ENCODE measurements around the gene FGFR1OP2.

FGFR1OP2 gene

DNA sequence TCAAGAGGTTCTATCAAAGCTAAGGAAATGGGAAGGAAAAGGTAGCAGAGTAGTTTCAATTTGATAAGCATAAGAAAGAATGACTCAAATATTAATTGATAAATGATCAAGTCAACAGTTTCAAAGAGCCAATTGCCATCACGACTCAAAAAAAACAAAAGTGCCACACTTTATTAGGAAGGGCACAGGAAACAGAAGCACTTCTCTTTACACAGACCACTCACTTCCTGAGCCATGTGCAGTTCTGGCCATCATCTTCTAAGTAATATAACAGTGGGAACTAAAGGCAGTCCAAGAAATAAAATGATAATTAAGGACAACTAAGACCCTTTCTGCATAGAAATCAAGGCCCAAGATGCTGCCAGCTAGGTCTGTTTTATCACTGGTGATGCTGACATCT is 62.7 kb downstream of the FGFR1OP2 start:
- in situ Hi-C loops (cut with HindIII; ENCODE audit: low sequenced_read_pairs): no loop called here

GRCh38 chr12:27001663-27002062 is 63.4 kb downstream of the FGFR1OP2 start:
- in situ Hi-C loops (cut with HindIII; ENCODE audit: low sequenced_read_pairs): no loop called here

DNA sequence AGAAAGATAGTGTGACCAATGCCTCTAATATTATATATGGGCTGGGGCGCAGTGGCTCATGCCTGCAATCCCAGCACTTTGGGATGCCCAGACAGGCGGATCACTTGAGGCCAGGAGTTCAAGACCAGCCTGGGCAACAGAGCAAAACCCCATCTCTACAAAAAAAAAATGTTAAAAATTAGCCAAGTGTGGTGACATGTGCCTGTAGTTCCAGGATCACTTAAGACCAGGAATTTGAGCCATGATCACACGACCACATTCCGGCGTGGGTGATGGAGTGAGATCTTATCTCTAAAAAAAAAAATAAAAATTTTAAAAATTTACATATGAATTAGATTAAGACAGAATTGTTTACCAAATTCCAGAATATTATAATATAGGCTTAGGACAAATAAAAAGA is 63.9 kb downstream of the FGFR1OP2 start:
- in situ Hi-C loops (cut with HindIII; ENCODE audit: low sequenced_read_pairs): no loop called here

DNA sequence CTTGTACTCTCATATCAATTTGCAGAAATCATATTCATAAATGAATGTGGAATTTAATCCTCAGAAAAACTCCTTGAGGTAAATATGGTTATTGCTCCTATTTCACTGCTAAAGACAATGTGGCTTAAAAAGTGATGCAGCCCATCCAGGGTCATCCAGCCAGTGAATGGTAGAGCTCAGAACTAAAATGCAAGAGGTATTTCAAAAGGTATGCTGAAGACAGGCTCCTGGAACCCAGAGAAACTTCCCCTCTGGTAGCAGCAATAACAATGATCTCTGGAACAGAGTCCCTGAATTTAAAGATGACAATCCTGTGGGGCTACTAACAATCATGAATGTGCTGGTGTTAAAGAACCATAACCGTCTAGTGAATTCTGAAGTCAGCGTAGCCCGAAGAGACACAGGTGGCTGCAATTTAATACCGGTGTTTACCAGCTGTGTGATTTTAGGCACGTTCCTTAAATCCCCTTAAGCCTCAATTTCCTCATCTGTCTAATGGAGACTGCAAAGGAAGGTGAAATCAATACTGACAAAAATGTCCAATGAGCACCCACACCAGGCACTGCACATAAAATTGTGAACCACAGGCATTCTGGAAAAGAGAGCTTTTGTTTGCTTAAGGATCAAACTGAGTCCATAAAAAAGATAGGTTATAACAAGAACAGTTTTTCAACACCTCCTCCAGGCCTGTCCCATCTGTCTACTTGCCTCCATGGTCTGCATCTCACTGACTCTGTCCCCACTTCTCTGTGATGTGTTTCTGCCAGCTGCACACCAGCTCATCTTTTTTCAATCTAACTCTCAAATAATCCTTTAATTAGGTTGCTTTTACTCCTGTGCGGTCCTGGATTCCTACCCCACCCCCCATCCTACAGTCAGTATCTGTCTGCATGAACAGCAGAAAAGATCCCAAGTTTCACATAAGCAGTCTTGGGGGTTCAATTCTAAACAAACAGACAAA is 65.4 kb downstream of the FGFR1OP2 start:
- in situ Hi-C loops (cut with HindIII; ENCODE audit: low sequenced_read_pairs): no loop called here

DNA sequence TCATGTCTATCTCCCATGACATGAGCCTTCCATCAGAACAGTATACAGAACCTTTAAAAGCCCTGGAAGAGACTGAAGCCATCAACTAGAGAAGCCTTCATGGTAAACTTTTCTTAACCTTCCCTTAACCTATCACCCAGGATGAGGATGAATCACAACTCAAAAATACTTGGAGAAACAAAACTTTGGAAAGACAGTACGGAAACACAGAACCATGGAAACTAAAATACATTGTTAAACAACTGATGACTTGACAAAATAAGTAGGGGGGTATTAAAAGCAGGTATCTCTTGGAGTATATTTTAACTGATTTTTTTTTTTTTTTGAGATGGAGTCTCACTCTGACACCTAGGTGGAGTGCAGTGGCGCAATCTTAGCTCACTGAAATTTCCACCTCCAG is 67.2 kb downstream of the FGFR1OP2 start:
- in situ Hi-C loops (cut with HindIII; ENCODE audit: low sequenced_read_pairs): no loop called here

DNA sequence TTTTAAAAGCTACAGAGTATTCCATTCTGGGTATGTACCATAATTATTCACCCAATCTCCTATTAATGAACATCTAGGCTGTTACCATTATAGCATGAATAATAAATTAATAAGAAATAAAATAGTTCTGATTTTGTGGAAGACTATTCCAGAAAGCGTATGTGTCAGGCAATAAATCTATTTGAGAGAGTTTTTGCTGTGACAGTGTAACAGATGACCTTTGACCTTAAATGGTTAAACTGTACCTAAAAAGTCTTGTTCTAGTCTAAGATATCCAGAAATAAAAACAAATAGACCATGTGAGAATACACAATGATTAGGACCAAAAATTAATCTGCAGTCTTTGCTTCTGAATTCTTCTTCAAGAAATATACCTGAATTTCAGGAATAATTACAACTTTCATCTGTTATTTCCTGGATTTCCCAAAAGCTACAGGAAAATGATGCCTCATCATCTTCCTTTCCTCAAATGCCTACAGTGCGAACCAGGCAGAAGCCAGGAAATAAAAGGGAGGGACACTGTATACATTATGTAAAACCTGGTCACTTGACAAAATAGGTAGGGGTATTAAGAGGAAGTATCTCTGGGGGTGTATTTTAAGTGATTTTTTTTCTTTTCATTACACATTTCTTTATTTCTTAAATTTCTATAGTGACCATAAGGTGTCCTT is 68.7 kb downstream of the FGFR1OP2 start:
- in situ Hi-C loops (cut with HindIII; ENCODE audit: low sequenced_read_pairs): no loop called here

DNA sequence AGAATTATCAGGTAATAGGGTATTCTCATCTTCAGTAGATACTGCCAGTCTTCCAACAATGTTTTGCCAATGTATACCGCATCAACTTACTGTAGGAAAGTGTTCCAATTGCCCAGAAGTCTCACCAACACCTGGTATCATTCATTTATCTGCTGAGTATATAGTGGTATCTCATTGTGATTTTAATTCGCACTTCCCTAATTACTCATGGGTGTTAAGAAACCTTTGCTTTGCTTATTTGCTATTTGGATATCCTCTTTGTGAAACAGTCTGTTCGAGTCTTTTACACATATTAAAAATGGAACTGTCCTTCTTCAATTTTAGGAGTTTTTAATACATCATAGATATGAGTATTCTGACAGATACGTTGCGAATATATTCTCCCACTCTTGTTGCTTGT is 69.8 kb downstream of the FGFR1OP2 start:
- in situ Hi-C loops (cut with HindIII; ENCODE audit: low sequenced_read_pairs): no loop called here

DNA sequence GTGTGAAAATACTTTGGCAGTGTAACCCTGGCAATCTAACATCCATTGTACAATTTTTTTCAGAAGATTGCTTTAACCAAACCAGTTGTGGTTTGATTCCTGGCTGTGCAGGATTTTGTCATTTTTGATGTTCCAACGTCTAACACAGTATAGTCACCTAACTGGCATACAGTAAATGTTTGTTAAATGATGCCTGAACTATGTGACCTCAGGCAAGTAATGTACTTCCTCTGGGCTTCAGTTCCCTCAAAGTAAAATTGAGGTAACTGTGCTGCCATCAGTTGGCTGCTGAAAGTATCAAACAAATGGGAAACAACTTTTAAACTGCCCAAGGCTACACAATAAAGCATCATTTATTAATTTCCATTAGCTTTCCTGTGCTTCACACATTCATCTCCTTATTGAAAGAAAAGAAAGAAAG is 71.6 kb downstream of the FGFR1OP2 start:
- in situ Hi-C loops (cut with HindIII; ENCODE audit: low sequenced_read_pairs): no loop called here

DNA sequence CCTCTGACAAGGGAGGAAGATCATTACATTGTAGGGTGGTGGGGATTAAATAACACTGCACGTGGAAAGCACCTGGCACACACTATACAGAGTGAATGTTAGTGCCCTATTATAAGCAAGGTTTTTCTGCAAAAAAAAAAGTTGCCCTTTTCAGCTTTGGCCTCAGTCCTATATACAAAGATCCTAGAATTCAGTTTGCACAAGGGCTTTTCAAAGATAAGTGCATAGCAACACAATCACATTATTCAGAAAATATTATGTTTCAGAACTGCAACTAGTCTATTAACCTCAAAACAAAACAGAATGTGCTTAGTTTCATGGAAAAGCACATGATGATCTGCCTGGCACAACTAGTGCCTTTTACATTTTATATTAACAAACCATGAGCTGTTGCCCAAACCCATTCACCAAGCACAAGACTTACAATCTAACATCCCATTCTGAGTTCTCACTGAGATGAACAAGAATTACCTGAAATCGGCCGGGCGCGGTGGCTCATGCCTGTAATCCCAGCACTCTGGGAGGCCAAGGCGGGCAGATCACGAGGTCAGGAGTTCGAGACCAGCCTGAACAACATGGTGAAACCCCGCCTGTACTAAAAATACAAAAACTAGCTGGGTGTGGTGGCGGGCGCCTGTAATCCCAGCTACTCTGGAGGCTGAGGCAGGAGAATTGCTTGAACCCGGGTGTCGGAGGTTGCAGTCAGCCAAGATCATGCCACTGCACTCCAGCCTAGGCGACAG is 74.1 kb downstream of the FGFR1OP2 start:
- in situ Hi-C loops (cut with HindIII; ENCODE audit: low sequenced_read_pairs): no loop called here

- in situ Hi-C loops (cut with HindIII; ENCODE audit: low sequenced_read_pairs): no loop called here
Observed at GRCh38 chr12:27012982-27013255, 74.6 kb downstream of the FGFR1OP2 start.

DNA sequence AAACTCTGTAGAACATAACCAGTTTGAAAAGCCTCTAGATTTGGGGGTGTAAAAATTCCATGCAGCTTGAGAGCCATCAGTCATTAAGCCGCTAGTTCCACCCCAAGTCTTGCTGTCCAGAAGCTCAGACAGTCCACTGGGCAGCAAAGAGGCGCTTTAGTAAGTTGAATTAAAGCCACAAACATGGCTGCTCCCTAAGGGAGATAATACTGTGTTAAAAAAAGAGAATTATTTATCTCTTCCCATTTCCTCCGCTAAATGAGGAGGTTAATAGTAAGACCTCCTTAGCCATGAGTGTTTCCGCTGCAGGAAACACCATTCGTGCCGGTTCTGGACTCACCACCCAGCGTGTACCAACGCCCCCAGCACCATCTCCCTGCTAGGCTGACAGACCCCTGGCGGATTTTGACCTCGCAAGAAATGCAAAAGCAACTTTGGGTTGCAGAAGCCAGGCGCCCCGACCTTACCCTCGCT is 75.4 kb downstream of the FGFR1OP2 start:
- in situ Hi-C loops (cut with HindIII; ENCODE audit: low sequenced_read_pairs): no loop called here

GRCh38 chr12:27014085-27014858 is 76.0 kb downstream of the FGFR1OP2 start, which contains the start of gene TM7SF3:
TSS of gene TM7SF3 (minus strand) at chr12:27014384. CDS start at chr12:27014168, 216 bp downstream.
- in situ Hi-C loops (cut with HindIII; ENCODE audit: low sequenced_read_pairs): no loop called here

- in situ Hi-C loops (cut with HindIII; ENCODE audit: low sequenced_read_pairs): no loop called here
Observed at GRCh38 chr12:27014859-27015729, 76.8 kb downstream of the FGFR1OP2 start.

DNA sequence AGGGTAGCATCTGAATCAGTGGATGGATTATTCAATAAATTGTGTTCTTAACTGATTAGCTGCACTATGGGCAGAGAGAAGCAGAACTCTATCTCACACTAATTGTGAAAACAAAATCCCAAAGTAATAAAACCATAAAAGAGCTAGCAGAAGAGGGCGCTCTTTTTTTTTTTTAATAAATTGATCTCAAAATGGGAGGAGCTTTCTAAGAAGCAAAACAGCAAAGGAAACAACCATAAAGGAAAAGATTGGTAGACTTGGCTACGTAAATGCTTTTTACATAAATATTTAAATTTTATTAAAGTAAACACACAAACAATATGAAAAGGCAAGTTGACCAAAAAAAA is 77.4 kb downstream of the FGFR1OP2 start:
- in situ Hi-C loops (cut with HindIII; ENCODE audit: low sequenced_read_pairs): no loop called here
